ENCODE data around the gene PRKN. TPM values are rescaled to one million over a fixed set of nuclear protein-coding genes. Genes with fewer than 3 reads are reported as not detected.

PRKN gene
- total RNA-seq, 1 donor from 2014 or later, result 5.7 TPM

DNA sequence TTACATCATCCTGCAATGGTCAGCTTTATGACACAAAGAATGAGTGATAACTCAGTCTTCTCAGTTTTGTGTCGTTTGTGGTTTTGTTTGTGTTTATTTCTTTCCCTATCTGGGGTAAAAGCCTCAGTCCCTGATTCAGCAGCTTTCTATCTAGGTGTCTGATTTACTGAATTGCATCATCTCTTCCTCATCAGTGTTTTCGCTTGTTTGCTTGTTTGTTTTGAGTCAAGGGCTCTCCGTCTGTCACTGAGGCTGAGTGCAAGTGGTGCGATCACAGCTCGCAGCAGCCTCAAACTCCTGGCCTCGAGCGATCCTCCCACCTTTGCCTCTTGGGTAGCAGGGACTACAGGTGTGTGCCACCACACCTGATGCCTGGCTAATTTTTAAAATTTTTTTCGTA is 548.9 kb downstream of the PRKN start:
- no peaks in the 10 kb centered on the region for H3K36me3 Mint-ChIP-seq (ENCODE audit: low read depth)
- peaks cover 7% of the 10 kb centered on the region for H3K4me1 Mint-ChIP-seq (ENCODE audit: low read depth)
- no peak for DNase-seq (ENCODE audit: low spot score)
- no peak overlapping the region for H3K4me3 Mint-ChIP-seq (ENCODE audit: unreplicated experiment)
- H3K27ac Mint-ChIP-seq (ENCODE audit: unreplicated experiment), result no peak overlapping the region
- H3K9me3 Mint-ChIP-seq (ENCODE audit: low read depth), result no peaks in the 10 kb centered on the region
- no peaks in the 10 kb centered on the region for H3K27me3 Mint-ChIP-seq (ENCODE audit: low read depth)
- TF ChIP-seq, protein P1, sequence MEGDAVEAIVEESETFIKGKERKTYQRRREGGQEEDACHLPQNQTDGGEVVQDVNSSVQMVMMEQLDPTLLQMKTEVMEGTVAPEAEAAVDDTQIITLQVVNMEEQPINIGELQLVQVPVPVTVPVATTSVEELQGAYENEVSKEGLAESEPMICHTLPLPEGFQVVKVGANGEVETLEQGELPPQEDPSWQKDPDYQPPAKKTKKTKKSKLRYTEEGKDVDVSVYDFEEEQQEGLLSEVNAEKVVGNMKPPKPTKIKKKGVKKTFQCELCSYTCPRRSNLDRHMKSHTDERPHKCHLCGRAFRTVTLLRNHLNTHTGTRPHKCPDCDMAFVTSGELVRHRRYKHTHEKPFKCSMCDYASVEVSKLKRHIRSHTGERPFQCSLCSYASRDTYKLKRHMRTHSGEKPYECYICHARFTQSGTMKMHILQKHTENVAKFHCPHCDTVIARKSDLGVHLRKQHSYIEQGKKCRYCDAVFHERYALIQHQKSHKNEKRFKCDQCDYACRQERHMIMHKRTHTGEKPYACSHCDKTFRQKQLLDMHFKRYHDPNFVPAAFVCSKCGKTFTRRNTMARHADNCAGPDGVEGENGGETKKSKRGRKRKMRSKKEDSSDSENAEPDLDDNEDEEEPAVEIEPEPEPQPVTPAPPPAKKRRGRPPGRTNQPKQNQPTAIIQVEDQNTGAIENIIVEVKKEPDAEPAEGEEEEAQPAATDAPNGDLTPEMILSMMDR (IDR thresholded peaks at IDR 0.05), result no peak

- no peak for DNase-seq (ENCODE audit: low spot score)
- Mint-ChIP-seq H3K36me3 (ENCODE audit: low read depth) (no peaks in the 10 kb centered on the region), H3K27ac (ENCODE audit: unreplicated experiment) (no peak overlapping the region), H3K27me3 (ENCODE audit: low read depth) (no peaks in the 10 kb centered on the region), H3K9me3 (ENCODE audit: low read depth) (no peaks in the 10 kb centered on the region), H3K4me1 (ENCODE audit: low read depth) (peaks cover 7% of the 10 kb centered on the region), H3K4me3 (ENCODE audit: unreplicated experiment) (no peak overlapping the region)
- TF ChIP-seq, protein P1 (IDR thresholded peaks at IDR 0.05), result no peak
These were observed 549.3 kb downstream of the PRKN start for GRCh38 chr6:162178266-162178665.

DNA sequence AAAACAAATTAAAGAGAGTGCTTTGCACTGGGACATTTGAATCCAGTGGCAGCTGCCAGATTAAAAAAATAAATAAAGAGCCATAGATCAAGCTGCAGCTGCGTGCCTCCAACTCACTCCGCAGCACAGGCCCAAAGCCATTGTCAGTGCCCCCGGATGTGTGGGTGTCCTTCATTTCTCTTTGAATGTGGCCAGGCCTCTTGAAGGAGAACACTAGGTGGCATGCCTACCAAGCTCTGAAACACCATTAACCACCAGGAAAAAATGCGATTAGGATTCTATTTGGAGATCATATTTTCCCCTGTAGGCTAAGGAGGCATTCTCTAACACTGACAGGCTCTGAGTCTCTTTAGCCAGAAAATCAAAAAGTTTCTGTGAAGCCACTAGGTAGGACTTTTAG is 549.8 kb downstream of the PRKN start:
- Mint-ChIP-seq H3K4me1 (ENCODE audit: low read depth) (peaks cover 7% of the 10 kb centered on the region), H3K9me3 (ENCODE audit: low read depth) (no peaks in the 10 kb centered on the region), H3K27me3 (ENCODE audit: low read depth) (no peaks in the 10 kb centered on the region), H3K27ac (ENCODE audit: unreplicated experiment) (no peak overlapping the region), H3K4me3 (ENCODE audit: unreplicated experiment) (no peak overlapping the region), H3K36me3 (ENCODE audit: low read depth) (no peaks in the 10 kb centered on the region)
- TF ChIP-seq, protein P1 (IDR thresholded peaks at IDR 0.05), result peak; percentile 83
- no peak for DNase-seq (ENCODE audit: low spot score)

DNA sequence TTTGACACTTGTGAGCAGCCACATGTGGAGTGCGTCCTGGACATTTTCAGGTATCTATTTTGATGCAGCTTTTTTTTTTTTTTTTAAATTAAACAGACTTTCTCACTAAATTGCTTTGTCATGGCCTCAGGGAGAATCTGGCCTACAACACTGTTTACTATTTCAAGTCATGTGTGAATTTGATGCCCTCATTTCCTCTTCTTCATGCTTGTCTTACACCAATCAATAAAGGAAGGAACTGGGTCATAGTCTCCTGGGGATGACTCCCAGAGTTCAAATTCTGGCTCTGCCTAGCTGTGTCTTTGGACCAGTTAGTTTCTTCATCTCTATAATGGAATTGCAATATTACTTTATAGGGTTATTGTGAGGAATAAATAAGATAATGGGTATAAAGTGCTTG is 554.1 kb downstream of the PRKN start:
- Mint-ChIP-seq H3K36me3 (ENCODE audit: low read depth) (no peaks in the 10 kb centered on the region), H3K27me3 (ENCODE audit: low read depth) (no peaks in the 10 kb centered on the region), H3K9me3 (ENCODE audit: low read depth) (no peaks in the 10 kb centered on the region), H3K4me3 (ENCODE audit: unreplicated experiment) (no peak overlapping the region), H3K27ac (ENCODE audit: unreplicated experiment) (no peak overlapping the region), H3K4me1 (ENCODE audit: low read depth) (peaks cover 14% of the 10 kb centered on the region)
- no peak for DNase-seq (ENCODE audit: low spot score)
- TF ChIP-seq, protein P1 (IDR thresholded peaks at IDR 0.05), result no peak

- Mint-ChIP-seq H3K36me3 (ENCODE audit: low read depth) (no peaks in the 10 kb centered on the region), H3K27me3 (ENCODE audit: low read depth) (no peaks in the 10 kb centered on the region), H3K9me3 (ENCODE audit: low read depth) (no peaks in the 10 kb centered on the region), H3K4me3 (ENCODE audit: unreplicated experiment) (no peak overlapping the region), H3K27ac (ENCODE audit: unreplicated experiment) (no peak overlapping the region), H3K4me1 (ENCODE audit: low read depth) (peaks cover 6% of the 10 kb centered on the region)
- DNase-seq (ENCODE audit: low spot score), result no peak
- TF ChIP-seq, protein P1 (IDR thresholded peaks at IDR 0.05), result no peak
These were observed 562.1 kb downstream of the PRKN start for GRCh38 chr6:162165479-162165878.
